Fibroblast of pulmonary artery (primary cell): ENCODE data around the gene FLYWCH1.

Experiments
- DNase-seq: peaks from one replicate; pipeline ENCODE4 v3.0.0-alpha.2; 2010; ENCODE audit warnings: low read depth
- H3K4me3 ChIP-seq: replicated peaks from 2 replicates; pipeline ENCODE4 v1.5.1; 2011; ENCODE audit warnings: low read depth, mild to moderate bottlenecking, control low read depth, low read length, moderate library complexity
- TF ChIP-seq, protein P1 (sequence below): IDR thresholded peaks from 2 replicates; pipeline ENCODE4 v1.5.1; 2011; ENCODE audit warnings: mild to moderate bottlenecking, control low read depth, low read length, inconsistent platforms; ENCODE audit errors: missing control alignments

FLYWCH1 gene

GRCh38 chr16:2874032-2874911, 37.5 kb upstream of the FLYWCH1 start:
- TF ChIP-seq, protein P1, sequence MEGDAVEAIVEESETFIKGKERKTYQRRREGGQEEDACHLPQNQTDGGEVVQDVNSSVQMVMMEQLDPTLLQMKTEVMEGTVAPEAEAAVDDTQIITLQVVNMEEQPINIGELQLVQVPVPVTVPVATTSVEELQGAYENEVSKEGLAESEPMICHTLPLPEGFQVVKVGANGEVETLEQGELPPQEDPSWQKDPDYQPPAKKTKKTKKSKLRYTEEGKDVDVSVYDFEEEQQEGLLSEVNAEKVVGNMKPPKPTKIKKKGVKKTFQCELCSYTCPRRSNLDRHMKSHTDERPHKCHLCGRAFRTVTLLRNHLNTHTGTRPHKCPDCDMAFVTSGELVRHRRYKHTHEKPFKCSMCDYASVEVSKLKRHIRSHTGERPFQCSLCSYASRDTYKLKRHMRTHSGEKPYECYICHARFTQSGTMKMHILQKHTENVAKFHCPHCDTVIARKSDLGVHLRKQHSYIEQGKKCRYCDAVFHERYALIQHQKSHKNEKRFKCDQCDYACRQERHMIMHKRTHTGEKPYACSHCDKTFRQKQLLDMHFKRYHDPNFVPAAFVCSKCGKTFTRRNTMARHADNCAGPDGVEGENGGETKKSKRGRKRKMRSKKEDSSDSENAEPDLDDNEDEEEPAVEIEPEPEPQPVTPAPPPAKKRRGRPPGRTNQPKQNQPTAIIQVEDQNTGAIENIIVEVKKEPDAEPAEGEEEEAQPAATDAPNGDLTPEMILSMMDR: no peak
- no peak overlapping the region for H3K4me3 ChIP-seq
- DNase-seq: no peak

DNA sequence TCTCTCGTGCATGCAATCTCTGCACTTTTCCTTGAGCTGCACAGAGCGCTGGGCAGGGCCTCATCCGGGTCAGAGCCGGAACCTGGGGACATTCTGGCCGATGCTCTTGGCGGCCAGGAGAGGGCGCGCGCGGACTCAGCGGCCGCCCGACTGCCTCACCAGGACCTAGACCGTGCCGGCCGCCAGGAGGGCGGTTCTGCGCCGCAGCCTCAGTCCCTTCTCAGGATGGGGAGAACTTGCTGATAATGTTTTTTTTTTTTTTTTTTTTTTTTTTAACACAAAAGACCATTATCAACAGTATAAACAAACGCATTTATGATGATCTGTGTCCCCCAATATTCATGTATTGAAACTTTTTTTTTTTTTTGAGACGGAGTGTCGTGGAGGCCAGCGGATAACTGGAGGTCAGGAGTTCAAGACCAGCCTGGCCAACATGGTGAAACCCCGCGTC, 36.8 kb upstream of the FLYWCH1 start:
- no peak overlapping the region for H3K4me3 ChIP-seq
- TF ChIP-seq, protein P1: peak; percentile 80
- DNase-seq: peak; percentile 78

- TF ChIP-seq, protein P1: no peak
- no peak overlapping the region for H3K4me3 ChIP-seq
- no peak for DNase-seq
These were observed 31.8 kb upstream of the FLYWCH1 start for GRCh38 chr16:2879854-2880508.

DNA sequence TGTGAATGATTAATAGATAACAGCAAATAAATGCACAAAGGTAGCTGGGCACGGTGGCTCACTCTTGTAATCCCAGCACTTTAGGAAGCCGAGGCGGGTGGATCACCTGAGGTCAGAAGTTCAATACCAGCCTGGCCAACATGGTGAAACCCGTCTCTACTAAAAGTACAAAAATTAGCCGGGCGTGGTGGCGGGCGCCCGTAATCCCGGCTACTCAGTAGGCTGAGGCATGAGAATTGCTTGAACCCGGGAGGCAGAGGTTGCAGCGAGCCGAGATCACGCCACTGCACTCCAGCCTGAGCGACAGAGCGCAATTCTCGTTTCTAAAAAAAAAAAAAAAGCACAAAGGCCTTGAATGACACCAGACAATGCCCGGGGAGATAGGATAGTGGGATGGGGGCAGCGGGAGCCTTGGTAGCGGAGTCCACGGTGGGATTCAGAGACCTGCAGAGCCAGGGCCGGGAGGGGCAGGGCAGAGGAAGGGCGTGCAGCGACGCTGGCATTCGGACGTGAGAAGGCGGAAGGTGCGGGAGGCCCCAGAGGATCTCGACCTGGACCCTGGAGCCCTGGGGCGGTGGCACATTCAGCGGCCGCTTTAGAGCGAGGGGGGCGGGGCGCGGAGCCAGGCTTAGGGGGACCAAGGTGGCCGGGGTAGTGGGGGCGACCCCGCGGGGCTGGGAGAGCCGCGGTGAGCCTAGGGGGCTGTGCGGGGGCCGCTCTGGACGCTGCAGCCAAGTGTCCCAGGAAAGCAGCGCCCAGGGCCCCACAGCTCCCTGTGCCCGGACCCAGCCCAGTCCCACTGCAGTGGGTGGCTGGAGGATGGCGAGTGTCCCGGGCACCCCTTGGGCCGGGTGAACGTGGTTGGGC, 29.7 kb upstream of the FLYWCH1 start:
- TF ChIP-seq, protein P1: no peak
- DNase-seq: peak; percentile 8
- H3K4me3 ChIP-seq: peak overlapping the region; percentile 86

GRCh38 chr16:2882650-2883457, 28.9 kb upstream of the FLYWCH1 start, which contains the start of gene FLYWCH2:
Gene FLYWCH2, plus strand, starts transcription at chr16:2883215. Its CDS starts 13,235 bp downstream, at chr16:2896450.
- TF ChIP-seq, protein P1: no peak
- peak within 1 kb of the TSS; percentile 86 for H3K4me3 ChIP-seq
- peak; percentile 99 for DNase-seq

DNA sequence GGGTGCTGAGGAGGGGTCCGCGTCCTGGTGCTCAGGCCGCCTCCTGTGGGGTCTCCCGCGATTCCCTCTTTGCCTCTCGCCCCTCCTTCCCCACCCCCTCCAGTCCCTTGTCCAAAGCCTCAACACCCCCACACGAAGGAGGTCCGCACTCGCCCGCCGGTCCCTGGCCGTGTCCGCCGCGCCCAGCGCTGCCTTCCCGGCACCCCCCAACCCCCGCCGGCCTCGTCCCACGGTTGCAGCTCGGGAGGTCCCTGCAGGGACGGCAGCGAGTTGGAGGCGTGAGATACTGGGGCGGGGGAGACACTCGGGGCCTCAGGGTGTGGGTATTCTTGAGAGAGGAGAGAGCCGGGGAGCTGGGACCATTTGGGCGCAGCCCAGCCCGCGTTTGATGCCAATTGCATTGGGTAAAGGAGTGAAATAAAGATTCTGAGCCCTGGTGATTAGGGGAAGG, 28.2 kb upstream of the FLYWCH1 start:
- peak; percentile 23 for DNase-seq
- TF ChIP-seq, protein P1: no peak
- H3K4me3 ChIP-seq: peak overlapping the region; percentile 86
